Fibroblast of villous mesenchyme (primary cell): ENCODE data around the gene ZNF559. TPM values are rescaled to one million over a fixed set of nuclear protein-coding genes. Genes with fewer than 3 reads are reported as not detected.
"Not testable (repeated sequence)": the region's sequence is repeated elsewhere in the genome, so short reads cannot be mapped to it uniquely, and the experiment has no call there.

Experiments
- DNase-seq: peaks from one replicate; pipeline ENCODE4 v3.0.0-alpha.2; 2010; ENCODE audit warnings: low read depth
- H3K4me3 ChIP-seq: 2 replicates; pipeline ENCODE4 v1.5.1; 2011; ENCODE audit warnings: low read depth, mild to moderate bottlenecking, low read length
- total RNA-seq: library from RNA; depleted of rRNA; stranded (reverse); fragments of >200 nt; gene quantifications from 2 replicates; pipeline ENCODE4 v1.2.3, GENCODE V29; 2012
- TF ChIP-seq, protein P1 (sequence below): IDR thresholded peaks from 2 replicates; pipeline ENCODE4 v1.5.1; 2012; ENCODE audit warnings: low read depth, mild to moderate bottlenecking, low read length; ENCODE audit not compliant: insufficient read depth

Gene ZNF559
- total RNA-seq, 1 donor: 16.0 TPM

GRCh38 chr19:9309139-9309973 is 14.6 kb upstream of the ZNF559 start, which contains the start of gene ZNF699:
TSS of gene ZNF699 (minus strand) at chr19:9309838. CDS start at chr19:9305119, 4,719 bp downstream.
- H3K4me3 ChIP-seq: peak within 1 kb of the TSS; percentile 92
- TF ChIP-seq, protein P1, sequence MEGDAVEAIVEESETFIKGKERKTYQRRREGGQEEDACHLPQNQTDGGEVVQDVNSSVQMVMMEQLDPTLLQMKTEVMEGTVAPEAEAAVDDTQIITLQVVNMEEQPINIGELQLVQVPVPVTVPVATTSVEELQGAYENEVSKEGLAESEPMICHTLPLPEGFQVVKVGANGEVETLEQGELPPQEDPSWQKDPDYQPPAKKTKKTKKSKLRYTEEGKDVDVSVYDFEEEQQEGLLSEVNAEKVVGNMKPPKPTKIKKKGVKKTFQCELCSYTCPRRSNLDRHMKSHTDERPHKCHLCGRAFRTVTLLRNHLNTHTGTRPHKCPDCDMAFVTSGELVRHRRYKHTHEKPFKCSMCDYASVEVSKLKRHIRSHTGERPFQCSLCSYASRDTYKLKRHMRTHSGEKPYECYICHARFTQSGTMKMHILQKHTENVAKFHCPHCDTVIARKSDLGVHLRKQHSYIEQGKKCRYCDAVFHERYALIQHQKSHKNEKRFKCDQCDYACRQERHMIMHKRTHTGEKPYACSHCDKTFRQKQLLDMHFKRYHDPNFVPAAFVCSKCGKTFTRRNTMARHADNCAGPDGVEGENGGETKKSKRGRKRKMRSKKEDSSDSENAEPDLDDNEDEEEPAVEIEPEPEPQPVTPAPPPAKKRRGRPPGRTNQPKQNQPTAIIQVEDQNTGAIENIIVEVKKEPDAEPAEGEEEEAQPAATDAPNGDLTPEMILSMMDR: no peak
- peak; percentile 98 for DNase-seq

DNA sequence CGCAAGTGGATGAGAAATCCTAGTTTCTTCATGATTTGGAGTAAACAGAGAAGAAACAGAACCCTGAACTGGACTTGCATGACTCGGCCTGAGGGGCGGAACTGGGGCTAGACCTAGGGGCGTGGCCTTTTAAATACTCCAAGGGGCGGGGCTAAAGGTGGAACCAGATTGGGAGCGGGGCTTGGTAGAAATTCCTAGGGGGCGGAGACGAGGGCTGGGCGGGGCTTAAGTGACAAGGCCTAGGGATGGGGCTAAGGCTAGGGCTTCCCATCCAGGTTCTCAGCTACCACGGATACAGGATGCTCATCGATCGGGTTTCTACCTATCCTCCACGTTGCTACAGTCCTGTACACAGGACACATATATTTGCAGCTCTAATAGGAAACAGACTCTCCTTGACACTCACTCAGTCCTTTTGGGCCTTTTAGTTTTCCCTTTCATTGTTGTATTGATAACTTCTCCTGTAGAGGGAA is 14.0 kb upstream of the ZNF559 start:
- H3K4me3 ChIP-seq: peak overlapping the region; percentile 92
- no peak for DNase-seq
- TF ChIP-seq, protein P1: no peak

DNA sequence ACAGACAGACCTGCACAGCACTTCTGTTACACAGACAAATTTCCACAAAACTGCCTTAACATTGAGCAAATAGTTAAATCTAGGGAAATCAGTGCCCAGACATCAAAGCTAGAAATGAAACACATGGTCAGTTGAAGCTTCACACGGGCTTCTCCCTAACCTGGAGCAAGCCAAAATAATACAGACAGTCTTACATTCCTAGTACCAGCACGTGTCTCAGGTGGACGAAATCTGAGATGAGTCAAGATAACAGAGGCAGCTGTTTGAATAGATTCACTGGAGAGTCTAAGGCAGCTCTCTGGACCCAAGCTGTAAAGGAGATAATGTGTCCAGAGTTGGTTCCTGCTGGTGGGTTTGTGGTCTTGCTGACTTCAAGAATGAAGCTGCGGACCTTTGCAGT is 10.2 kb upstream of the ZNF559 start:
- TF ChIP-seq, protein P1: no peak
- DNase-seq: no peak
- H3K4me3 ChIP-seq: no peak overlapping the region

DNA sequence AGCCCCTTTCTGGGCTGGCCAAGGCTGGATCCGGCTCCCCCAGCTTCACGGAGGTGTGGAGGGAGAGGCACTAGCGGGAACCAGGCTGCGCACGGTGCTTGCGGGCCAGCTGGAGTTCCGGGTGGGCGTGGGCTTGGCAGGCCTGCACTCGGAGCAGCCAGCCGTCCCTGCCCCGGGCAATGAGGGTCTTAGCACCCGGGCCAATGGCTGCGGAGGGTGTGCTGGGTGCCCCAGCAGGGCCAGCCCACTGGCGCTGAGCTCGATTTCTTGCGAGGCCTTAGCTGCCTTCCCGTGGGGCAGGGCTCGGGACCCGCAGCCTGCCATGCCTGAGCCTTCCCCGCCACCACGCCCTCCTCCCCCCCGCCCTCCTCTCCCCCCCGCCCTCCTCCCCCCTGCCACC is 2.6 kb upstream of the ZNF559 start:
- DNase-seq: no peak
- TF ChIP-seq, protein P1: no peak
- no peak overlapping the region for H3K4me3 ChIP-seq

DNA sequence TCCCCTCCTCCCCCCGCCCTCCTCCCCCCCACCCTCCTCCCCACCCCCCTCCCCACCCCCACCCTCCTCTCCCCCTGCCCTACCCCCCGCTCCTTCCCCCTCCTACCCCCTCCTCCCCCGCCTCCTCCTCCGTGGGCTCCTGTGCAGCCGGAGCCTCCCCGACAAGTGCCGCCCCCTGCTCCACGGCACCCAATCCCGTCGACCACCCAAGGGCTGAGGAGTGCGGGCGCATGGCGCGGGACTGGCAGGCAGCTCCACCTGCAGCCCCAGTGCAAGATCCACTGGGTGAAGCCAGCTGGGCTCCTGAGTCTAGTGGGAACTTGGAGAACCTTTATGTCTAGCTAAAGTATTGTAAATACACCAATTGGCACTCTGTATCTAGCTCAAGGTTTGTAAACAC is 2.2 kb upstream of the ZNF559 start:
- H3K4me3 ChIP-seq, DNase-seq: not testable (repeated sequence)

- H3K4me3 ChIP-seq: not testable (repeated sequence)
Observed at GRCh38 chr19:9322201-9322600, 1.8 kb upstream of the ZNF559 start.

DNA sequence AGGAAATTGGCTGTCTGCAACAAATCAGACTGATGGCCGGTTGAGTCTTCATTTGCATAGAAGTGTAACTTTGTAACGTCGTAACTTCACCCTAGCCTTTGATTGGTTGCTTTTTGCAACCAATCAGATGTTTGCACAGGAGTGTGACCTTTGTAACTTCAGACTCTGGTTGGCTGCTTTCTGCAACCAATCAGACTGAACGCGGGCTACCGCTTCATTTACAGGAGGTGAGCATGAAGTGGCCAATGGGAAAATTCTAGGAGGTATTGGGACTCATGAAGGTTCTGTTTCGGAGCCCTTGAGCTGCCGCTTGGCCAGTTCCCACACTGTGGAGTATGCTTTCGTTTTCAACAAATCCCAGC is 441 bp upstream of the ZNF559 start:
- TF ChIP-seq, protein P1: no peak
- peak; percentile 82 for DNase-seq
- peak overlapping the region; percentile 82 for H3K4me3 ChIP-seq

More at GRCh38 chr19:9322201-9322600, 1.8 kb upstream of the ZNF559 start:
- not testable (repeated sequence) for DNase-seq

DNA sequence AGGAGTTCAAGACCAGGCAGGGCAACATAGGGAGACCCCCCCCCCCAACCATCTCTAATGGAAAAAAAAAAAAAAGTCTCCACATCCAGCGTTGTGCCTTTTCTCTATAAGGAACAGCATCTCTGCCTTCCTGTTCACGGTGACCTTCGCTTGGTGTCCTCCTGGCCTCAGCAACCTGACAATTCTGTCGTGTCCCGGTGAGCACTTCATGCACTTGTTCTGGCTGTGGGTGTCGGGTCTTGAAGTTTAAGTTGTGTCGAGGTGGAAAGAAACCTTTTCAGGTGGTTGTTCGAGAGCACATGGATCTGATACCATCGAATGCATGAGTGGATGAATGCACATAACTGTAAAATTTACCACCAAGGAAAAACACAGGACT is 594 bp downstream of the ZNF559 start:
- TF ChIP-seq, protein P1: no peak
- H3K4me3 ChIP-seq: peak overlapping the region; percentile 82
- DNase-seq: no peak
